Cardiac fibroblast (primary cell): ENCODE results near the gene VAV1.
"Not testable (repeated sequence)": the region's sequence is repeated elsewhere in the genome, so short reads cannot be mapped to it uniquely, and the experiment has no call there.

ENCODE experiments used
- DNase-seq, 2 donors: peaks; one replicate each; pipeline versions ENCODE4 v3.0.0 to v3.0.0-alpha.2; 2010; ENCODE audit warnings: low read depth in 2 of 2
- H3K4me3 ChIP-seq, 2 donors: replicated peaks in 1 of 2; 1 replicate in 1 of 2; 2 replicates in 1 of 2; pipeline ENCODE4 v1.5.1; 2011; ENCODE audit warnings: low read depth in 2 of 2, low read length in 2 of 2, mild to moderate bottlenecking in 2 of 2, moderate library complexity in 1 of 2
- TF ChIP-seq, protein P1 (sequence below): IDR thresholded peaks from one replicate; pipeline ENCODE4 v1.5.1; 2011; ENCODE audit warnings: low read depth, mild to moderate bottlenecking, low read length, inconsistent platforms

Gene VAV1

DNA sequence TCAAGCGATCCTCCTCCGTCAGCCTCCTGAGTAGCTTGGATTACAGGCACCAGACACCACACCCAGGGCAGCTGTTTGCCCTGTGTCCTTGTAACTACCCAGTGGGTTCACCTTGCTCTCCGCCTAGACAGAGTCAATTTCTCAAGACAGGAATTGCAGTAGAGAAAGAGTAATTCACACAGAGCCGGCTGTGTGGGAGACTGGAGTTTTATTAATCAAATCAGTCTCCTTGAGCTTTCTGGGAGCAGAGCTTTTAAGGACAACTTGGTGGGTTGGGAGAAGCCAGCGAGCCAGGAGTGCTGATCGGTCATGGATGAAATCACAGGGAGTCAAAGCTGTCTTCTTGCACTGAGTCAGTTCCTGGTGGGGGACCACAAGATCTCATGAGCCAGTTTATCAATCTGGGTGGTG is 94.2 kb downstream of the VAV1 start:
- TF ChIP-seq, protein P1, sequence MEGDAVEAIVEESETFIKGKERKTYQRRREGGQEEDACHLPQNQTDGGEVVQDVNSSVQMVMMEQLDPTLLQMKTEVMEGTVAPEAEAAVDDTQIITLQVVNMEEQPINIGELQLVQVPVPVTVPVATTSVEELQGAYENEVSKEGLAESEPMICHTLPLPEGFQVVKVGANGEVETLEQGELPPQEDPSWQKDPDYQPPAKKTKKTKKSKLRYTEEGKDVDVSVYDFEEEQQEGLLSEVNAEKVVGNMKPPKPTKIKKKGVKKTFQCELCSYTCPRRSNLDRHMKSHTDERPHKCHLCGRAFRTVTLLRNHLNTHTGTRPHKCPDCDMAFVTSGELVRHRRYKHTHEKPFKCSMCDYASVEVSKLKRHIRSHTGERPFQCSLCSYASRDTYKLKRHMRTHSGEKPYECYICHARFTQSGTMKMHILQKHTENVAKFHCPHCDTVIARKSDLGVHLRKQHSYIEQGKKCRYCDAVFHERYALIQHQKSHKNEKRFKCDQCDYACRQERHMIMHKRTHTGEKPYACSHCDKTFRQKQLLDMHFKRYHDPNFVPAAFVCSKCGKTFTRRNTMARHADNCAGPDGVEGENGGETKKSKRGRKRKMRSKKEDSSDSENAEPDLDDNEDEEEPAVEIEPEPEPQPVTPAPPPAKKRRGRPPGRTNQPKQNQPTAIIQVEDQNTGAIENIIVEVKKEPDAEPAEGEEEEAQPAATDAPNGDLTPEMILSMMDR: no peak
- H3K4me3 ChIP-seq: no peak overlapping the region
- DNase-seq: no peak

DNA sequence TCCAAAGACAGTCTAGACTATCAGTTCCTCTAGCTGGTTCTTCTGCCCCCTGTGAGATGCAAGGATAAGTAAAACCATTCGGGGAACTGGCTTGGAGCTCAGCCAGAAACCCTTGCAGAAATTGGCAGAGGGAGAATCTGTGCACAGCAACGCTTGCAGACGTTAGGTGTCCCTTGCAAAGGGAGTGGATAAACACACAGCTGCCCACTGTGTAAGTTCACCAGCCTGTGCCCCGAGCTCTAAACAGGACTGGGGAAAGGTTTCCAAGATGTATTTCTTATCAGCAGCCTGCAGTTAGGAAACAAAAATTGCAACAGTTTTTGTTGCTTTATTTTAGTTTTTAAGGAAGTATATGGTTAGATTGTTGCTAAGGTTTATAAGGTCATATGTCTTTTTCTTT is 95.8 kb downstream of the VAV1 start:
- TF ChIP-seq, protein P1: no peak
- H3K4me3 ChIP-seq: no peak overlapping the region
- DNase-seq: peak in 1 of 2 donors; percentile 21

GRCh38 chr19:6869151-6869882 is 96.8 kb downstream of the VAV1 start:
- DNase-seq, H3K4me3 ChIP-seq: not testable (repeated sequence)

GRCh38 chr19:6873708-6874431 is 101.4 kb downstream of the VAV1 start:
- no peak overlapping the region for H3K4me3 ChIP-seq
- TF ChIP-seq, protein P1: no peak
- no peak for DNase-seq

GRCh38 chr19:6875218-6875617 is 102.7 kb downstream of the VAV1 start:
- TF ChIP-seq, protein P1: no peak
- no peak for DNase-seq
- H3K4me3 ChIP-seq: no peak overlapping the region

DNA sequence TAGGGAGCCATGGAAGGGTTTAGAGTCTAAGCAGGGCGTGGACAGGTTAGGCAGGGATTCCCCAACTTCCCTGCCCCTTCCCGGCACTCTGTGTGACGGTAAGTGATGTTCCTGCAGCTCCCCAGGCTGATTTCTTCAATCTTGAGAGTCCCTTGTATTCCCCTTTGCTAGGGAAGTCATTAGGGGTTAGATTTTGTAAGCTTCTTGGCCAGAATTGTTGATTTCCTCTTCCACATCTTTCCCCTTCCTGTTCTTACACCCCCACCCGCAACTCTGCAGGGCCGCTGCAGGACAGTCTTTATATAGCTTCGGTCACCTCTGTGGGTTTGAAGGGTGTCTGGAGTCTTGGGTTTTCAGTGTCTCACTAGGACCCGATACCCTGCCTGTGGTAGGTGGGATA is 104.2 kb downstream of the VAV1 start:
- H3K4me3 ChIP-seq: no peak overlapping the region
- TF ChIP-seq, protein P1: no peak
- no peak for DNase-seq

- DNase-seq: no peak
- H3K4me3 ChIP-seq: no peak overlapping the region
- TF ChIP-seq, protein P1: no peak
These were observed 105.3 kb downstream of the VAV1 start for GRCh38 chr19:6877766-6878165.
